Activated CD4-positive, CD25-positive, alpha-beta regulatory T cell (primary cell): ENCODE results near the gene HABP4.

Source experiments
- DNase-seq, 4 experiments: peaks; one replicate each; lab custom pipeline; 2025; lab: John Stamatoyannopoulos, UW

HABP4 gene

DNA sequence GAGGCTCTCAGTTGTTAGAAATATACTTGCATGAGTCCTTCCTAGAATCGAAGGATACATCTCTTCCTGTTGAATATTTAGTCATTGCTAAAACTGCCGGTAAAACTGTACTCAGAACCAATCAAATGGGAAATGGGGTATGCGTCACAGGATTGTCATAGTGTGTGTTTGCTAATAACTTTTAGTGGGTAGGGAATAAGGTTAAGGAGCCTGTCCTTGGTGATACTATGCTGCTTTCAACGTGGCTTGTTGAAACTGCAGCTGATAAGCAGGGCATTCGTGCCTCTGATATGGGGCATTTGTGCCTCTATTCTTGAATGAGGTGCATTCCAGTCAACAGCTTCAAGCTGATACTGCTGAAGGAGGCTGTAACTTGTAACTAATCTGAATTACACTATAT, 26.6 kb downstream of the HABP4 start:
- no peak for DNase-seq

- no peak for DNase-seq
Observed at GRCh38 chr9:96478829-96479371, 28.9 kb downstream of the HABP4 start.

GRCh38 chr9:96480736-96481135, 30.8 kb downstream of the HABP4 start:
- DNase-seq = no peak

DNA sequence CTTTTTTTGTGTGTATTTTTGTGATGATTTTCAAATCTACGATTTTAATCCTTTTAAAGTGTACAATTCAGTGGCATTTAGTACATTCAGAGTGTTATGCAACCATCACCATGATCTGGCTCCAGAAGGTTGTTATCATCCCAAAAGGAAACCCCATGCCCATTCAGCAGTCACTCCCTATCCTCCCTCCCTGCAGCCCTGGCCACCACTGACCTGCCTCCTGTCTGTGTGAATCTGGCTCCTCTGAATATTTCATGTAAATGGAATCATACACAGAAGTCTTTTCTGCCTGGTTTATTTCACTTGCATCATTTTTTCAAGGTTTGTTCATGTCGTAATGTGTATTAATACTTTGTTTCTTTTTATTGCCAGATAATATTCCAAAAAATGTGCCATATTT, 32.5 kb downstream of the HABP4 start:
- DNase-seq = no peak

GRCh38 chr9:96483197-96483596, 33.2 kb downstream of the HABP4 start:
- DNase-seq = no peak

DNA sequence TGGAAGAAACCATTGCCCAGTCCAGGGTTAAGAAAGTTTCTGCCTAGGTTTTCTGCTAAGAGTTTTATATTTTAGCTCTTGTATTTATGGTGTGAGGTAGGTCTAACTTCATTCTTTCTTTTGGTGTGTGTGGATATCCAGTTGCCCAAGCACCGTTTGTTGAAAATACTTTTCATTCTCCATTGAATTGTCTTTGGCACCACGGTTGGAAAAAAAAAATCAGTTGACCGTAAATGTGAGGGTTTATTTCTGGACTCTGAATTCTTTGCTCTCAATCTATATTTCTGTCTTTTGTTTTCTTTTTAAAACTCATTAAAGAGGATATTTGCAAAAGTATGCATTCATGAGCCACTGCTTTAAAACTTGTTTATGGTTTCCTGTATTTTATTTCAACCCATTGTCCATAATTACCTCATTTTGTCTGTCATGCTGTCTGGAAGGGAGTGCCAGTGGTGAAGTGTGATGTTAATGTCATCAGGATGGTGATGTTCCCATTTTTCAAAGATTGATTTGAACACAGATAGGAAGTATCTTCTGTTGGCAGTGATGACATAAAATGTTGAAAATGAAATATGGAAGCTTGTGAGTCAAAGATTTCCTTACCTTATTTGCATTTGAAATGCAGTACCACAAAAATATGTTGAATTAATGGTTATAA, 33.9 kb downstream of the HABP4 start:
- no peak for DNase-seq

GRCh38 chr9:96484521-96484931, 34.6 kb downstream of the HABP4 start:
- no peak for DNase-seq

- DNase-seq = no peak
Observed at GRCh38 chr9:96485280-96485679, 35.3 kb downstream of the HABP4 start.

- no peak for DNase-seq
Observed at GRCh38 chr9:96486386-96487028, 36.5 kb downstream of the HABP4 start.

DNA sequence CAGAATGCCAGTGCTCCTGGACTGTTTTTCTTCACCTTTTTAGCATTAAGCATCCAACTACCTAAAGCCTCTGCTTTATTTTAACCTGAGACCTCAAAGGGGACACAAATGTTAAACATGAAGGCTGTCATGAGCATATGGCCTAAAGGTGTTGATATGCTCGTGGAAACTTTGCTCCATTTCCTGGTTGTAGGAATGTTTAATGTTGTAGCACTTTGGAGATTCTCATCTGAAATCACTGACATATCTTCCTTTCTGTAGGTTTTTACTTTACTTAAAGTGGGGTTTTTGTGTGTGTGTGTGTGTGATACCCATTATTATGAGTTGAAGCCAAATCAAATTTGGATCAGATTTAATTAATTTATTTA, 37.0 kb downstream of the HABP4 start:
- DNase-seq = no peak

DNA sequence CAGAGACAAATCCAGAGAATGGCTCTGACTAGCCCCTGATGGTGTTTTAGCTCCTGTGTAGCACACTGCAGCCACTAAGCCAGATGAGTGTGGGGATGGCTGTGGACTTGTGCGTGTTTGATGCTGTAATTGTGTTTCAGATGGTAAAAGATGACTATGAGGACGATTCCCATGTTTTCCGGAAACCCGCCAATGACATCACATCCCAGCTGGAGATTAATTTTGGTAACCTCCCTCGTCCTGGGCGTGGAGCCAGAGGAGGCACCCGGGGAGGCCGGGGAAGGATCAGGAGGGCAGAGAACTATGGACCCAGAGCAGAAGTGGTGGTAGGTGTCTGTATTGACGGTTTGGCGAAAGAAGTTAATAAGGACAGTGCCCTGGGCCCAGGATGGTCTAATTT, 38.0 kb downstream of the HABP4 start:
- no peak for DNase-seq

GRCh38 chr9:96489482-96489979, 39.6 kb downstream of the HABP4 start:
- DNase-seq = no peak

DNA sequence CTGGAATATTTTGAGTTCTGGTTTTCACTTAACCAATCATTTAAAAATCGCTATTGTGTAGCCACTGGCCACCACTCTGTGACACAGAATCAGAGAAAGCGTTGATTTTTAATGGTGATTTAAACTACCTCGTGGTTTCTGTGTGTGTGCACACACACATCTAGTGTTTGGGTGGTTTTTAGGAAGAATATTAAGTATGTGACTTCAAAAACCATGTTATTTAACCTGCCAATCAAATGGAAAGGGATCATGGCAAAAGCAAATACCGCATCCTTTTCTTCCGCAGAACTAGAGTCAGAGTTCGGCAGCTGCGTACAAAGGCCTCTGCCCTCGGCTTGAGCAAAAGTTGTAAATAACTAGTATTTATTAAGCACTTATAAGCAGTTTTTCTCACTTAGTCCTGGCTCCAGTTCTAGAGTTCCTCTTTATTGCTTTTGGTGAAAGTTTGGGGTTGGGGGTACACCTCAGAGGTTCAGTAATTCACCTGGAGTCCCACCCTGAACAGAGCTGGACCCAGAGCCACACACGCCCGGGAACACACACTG, 40.6 kb downstream of the HABP4 start:
- no peak for DNase-seq

DNA sequence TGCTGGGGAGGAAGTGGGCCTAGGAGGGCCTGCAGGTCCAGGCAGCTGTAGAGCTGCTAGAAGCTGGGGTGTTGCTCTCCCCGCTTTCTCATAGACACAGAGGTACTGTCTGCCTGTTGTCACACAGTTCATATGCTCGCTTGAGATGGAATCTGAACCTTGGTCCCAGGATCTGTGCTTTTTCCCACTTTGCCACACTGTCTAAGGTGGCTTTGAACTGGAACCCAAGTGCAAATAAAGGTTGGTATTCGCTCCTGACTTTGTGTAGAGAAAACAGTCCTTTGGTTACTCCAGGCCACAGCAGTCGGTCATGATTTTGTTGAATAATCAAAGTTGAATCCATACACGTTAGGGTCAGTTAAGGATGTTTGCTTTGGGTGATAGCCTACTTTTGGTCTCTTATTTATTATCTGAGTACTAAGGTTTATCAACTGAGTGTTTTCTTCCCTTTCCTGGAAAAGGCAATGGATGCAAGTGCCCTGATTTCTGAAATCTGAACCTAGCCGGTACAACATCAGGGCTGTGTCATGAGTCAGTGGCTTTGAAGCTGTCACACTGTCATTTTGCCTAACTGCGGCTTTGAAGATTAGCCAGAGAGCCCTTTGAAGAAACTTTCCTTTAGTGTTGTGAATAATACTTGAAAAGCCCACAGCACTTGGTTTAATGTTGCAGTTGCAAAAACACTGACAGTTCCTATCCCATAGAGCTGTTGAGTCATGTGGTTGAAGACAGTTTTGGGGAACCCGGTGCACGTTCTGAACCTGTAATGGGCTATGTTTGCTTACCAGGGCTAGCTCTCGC, 41.3 kb downstream of the HABP4 start:
- DNase-seq = no peak

GRCh38 chr9:96491880-96492525, 42.0 kb downstream of the HABP4 start:
- no peak for DNase-seq

- no peak for DNase-seq
Observed at GRCh38 chr9:96492993-96493531, 43.1 kb downstream of the HABP4 start.

DNA sequence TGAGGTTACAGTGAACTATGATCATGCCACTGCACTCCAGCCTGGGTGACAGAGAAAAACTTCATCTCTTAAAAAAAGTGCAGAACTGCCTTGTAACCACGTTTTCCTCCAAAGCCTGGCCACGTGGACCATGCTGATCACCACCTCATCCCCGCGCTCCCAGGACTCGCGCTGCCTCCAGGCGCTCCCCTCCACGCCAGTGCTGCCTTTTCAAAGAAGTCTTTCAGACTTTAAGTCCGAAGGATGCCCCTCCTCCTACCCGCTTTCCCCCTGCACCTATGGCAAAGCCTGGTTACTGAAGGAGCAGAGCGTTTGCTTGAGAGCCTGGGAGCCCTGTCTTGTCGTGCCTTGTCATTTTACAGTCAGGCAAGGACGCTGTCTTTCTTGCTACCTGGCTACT, 43.8 kb downstream of the HABP4 start:
- no peak for DNase-seq

DNA sequence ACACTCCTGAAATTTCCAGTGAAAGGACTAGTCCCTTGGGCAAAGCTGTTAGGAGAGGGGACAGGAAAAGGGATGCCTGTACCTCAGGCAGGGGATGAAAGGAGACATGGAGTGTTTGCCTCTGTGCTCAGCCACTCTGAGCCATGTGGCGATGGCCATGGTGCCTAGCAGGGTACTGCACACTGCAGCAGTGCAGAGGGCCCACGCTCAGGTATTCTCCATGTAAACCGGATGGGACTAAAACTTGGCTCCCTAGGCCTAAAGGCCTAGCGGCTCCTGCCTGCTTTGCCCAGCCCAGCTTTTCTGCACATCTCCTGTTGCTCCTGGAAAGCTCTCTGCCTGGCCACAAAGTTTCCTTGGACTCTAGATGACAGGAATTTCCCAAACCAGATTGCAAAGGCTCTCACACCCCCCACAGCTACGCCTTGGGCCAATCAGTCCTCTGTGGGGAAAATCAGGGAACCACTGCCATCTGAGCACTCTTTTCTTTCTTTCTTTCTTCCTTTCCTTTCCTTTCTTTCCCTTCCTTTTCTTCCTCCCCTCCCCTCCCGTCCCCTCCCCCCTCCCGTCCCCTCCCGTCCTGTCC, 44.3 kb downstream of the HABP4 start:
- DNase-seq = no peak

- DNase-seq = no peak
Observed at GRCh38 chr9:96495341-96495740, 45.4 kb downstream of the HABP4 start.

- no peak for DNase-seq
Observed at GRCh38 chr9:96496368-96497116, 46.6 kb downstream of the HABP4 start.

- DNase-seq = no peak
Observed at GRCh38 chr9:96497117-96497399, 47.1 kb downstream of the HABP4 start.
